Stomach (tissue), 4 donors: ENCODE measurements around the gene GPR4.

Source experiments
- POLR2A ChIP-seq, 4 donors: fragments of 450-650 bp; IDR thresholded peaks; one replicate each; pipeline ENCODE4 v1.6.1; 2016; ENCODE audit warnings: antibody characterized with exemption in 4 of 4, control low read depth in 2 of 4, mild to moderate bottlenecking in 1 of 4, moderate library complexity in 1 of 4
- TF ChIP-seq, protein P1 (sequence below), 7 experiments: fragments of 450-650 bp in 4 of 7; fragments of 200-600 bp in 3 of 7; sonication (generic) in 3 of 7; IDR thresholded peaks; one replicate each; pipeline ENCODE4 v1.5.1; 2016 to 2019; ENCODE audit warnings: antibody characterized with exemption in 7 of 7, control low read depth in 2 of 7, mild to moderate bottlenecking in 1 of 7

DNA sequence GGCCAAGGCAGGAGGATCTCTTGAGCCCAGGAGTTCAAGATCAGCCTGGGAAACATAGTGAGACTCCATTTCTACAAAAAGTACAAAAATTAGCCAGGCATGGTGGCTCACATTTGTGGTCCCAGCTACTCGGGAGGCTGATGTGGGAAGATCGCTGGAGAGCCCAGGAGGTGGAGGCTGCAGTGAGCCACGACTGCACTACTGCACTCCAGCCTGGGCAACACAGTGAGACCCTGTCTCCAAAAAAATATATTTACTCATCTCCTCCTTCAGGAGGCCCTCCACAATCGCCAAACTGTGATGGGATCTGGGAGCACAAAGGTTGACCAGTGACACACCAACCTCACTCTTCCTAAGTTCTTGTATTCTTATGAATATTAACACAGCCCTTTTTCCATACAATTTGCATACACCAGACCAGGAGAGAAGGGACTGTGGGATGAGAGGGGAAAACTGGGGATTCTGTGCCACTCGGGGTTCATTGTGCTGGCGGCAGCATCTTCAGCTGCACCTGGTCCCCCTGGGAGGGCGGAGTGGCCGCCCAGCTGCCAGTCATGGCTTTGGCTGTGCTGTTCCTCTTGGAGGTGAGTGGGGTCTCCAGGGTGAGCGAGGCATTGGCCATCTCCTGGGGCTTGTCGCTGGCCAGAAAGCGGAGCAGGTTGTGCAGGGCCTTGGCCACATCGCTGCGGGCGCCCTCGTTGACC lies 11.6 kb downstream of the GPR4 start:
- TF ChIP-seq, protein P1, sequence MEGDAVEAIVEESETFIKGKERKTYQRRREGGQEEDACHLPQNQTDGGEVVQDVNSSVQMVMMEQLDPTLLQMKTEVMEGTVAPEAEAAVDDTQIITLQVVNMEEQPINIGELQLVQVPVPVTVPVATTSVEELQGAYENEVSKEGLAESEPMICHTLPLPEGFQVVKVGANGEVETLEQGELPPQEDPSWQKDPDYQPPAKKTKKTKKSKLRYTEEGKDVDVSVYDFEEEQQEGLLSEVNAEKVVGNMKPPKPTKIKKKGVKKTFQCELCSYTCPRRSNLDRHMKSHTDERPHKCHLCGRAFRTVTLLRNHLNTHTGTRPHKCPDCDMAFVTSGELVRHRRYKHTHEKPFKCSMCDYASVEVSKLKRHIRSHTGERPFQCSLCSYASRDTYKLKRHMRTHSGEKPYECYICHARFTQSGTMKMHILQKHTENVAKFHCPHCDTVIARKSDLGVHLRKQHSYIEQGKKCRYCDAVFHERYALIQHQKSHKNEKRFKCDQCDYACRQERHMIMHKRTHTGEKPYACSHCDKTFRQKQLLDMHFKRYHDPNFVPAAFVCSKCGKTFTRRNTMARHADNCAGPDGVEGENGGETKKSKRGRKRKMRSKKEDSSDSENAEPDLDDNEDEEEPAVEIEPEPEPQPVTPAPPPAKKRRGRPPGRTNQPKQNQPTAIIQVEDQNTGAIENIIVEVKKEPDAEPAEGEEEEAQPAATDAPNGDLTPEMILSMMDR (IDR thresholded peaks at IDR 0.05), result no peak
- TF ChIP-seq POLR2A (IDR thresholded peaks at IDR 0.05), result no peak
